ENCODE results near the gene P4HA2. TPM values are rescaled to one million over a fixed set of nuclear protein-coding genes. Genes with fewer than 3 reads are reported as not detected.

P4HA2 gene
- total RNA-seq, 1 experiment from 2014 or later: 5.4 TPM

- Histone ChIP-seq H3K27me3 (ENCODE audit: control insufficient read depth, insufficient read depth, low read length) (0 out of 2 replicates have a peak, but pooled peaks cover 2% of the 10 kb centered on the region), H3K36me3 (replicated peaks; ENCODE audit: control insufficient read depth, insufficient read depth, low read length) (no peaks in the 10 kb centered on the region), H3K4me3 (ENCODE audit: insufficient read depth, low read depth, low read length) (no peak overlapping the region)
- DNase-seq: no peak
Observed at GRCh38 chr5:132243366-132243977, 15.8 kb upstream of the P4HA2 start.

- Histone ChIP-seq H3K4me3 (ENCODE audit: insufficient read depth, low read depth, low read length) (no peak overlapping the region), H3K27me3 (ENCODE audit: control insufficient read depth, insufficient read depth, low read length) (0 out of 2 replicates have a peak, but pooled peaks cover 2% of the 10 kb centered on the region), H3K36me3 (replicated peaks; ENCODE audit: control insufficient read depth, insufficient read depth, low read length) (no peaks in the 10 kb centered on the region)
- no peak for DNase-seq
Observed at GRCh38 chr5:132239776-132240175, 12.1 kb upstream of the P4HA2 start.

DNA sequence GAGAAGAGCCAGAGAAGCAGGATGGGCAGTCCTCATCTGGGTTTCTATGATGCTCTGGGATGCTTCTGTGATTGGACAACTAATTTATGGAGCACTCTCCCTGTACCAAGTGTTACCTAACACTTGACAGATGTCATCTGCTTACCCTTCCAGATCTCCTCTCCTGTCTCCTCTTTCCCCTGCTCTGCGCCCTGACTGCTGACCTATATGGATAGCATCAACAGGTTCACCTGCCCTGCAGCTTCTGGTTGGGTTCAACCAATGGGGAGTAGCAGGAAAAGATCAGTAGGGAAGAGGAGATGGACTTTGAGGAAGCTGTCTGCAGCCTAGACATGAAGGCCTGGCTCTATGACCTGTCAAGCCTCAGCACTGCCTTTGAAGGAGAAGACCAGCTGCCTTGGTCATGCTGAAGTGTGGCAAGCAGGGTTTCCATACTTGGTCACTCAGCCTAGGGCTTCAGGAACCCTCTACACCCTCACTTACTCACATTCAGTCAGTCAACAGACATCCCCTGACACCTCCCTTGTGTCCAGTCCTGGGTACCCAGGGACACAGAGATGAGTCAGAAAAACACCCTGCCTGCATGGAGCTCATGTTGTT is 11.3 kb upstream of the P4HA2 start:
- Histone ChIP-seq H3K36me3 (replicated peaks; ENCODE audit: control insufficient read depth, insufficient read depth, low read length) (no peaks in the 10 kb centered on the region), H3K27me3 (ENCODE audit: control insufficient read depth, insufficient read depth, low read length) (0 out of 2 replicates have a peak, but pooled peaks cover 2% of the 10 kb centered on the region), H3K4me3 (ENCODE audit: insufficient read depth, low read depth, low read length) (no peak overlapping the region)
- DNase-seq: no peak

DNA sequence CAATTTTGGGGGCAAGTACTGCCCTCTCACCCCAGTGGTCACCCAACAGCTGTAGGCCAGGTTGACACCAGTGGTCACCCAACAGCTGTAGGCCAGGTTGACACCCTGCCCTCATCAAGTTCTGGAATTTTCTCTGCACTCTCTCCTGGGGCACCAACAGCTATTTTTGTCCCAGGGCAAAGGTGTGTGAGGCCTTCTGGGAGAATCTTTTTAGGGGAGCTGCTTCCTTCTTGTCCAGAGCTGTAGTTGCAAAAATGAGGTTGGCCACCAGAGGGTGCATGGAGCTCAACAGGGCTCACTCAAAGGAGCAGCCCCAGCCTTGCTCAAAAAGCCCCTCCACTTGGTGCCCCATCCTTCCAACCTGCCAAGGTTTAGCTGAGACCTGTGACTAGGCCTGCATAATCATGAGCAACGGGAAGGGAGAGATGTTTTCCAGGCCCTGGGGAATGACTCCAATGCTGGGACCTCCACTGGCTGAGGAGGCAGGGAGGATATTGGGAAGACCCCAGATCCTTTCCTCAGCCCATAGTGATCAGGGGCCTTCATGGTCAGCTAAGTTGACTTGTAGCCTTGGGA is 10.6 kb upstream of the P4HA2 start:
- Histone ChIP-seq H3K4me3 (ENCODE audit: insufficient read depth, low read depth, low read length) (no peak overlapping the region), H3K36me3 (replicated peaks; ENCODE audit: control insufficient read depth, insufficient read depth, low read length) (no peaks in the 10 kb centered on the region), H3K27me3 (ENCODE audit: control insufficient read depth, insufficient read depth, low read length) (0 out of 2 replicates have a peak, but pooled peaks cover 2% of the 10 kb centered on the region)
- DNase-seq: peak; percentile 69

- no peak for DNase-seq
- H3K27me3 ChIP-seq (ENCODE audit: control insufficient read depth, insufficient read depth, low read length): 0 out of 2 replicates have a peak, but pooled peaks cover 2% of the 10 kb centered on the region
- no peak overlapping the region for H3K4me3 ChIP-seq (ENCODE audit: insufficient read depth, low read depth, low read length)
- no peaks in the 10 kb centered on the region for H3K36me3 ChIP-seq (replicated peaks; ENCODE audit: control insufficient read depth, insufficient read depth, low read length)
Observed at GRCh38 chr5:132237670-132238069, 10.0 kb upstream of the P4HA2 start.

DNA sequence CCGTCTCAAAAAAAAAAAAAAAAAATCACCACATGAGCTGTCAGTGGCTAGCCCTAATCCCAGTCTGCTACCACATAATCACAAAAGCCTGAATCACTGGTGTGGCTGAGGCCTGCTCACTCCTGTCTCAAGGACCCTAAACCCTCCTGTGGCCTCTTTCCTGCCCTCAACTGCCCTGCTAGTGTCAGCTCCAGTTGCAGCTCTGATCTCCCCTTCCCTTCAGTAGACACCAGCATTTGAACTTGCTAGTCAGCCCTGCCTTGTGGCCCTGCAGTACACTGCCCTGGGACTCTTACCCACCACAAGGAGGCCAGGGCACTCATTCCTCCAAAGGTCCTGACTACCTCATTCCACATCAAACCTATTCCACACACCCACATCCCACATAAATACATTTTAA is 9.5 kb upstream of the P4HA2 start:
- H3K4me3 ChIP-seq (ENCODE audit: insufficient read depth, low read depth, low read length): no peak overlapping the region
- 0 out of 2 replicates have a peak, but pooled peaks cover 2% of the 10 kb centered on the region for H3K27me3 ChIP-seq (ENCODE audit: control insufficient read depth, insufficient read depth, low read length)
- H3K36me3 ChIP-seq (replicated peaks; ENCODE audit: control insufficient read depth, insufficient read depth, low read length): no peaks in the 10 kb centered on the region
- DNase-seq: no peak

GRCh38 chr5:132235340-132235739 is 7.7 kb upstream of the P4HA2 start:
- no peaks in the 10 kb centered on the region for H3K36me3 ChIP-seq (replicated peaks; ENCODE audit: control insufficient read depth, insufficient read depth, low read length)
- H3K4me3 ChIP-seq (ENCODE audit: insufficient read depth, low read depth, low read length): no peak overlapping the region
- 0 out of 2 replicates have a peak, but pooled peaks cover 2% of the 10 kb centered on the region for H3K27me3 ChIP-seq (ENCODE audit: control insufficient read depth, insufficient read depth, low read length)
- DNase-seq: no peak

DNA sequence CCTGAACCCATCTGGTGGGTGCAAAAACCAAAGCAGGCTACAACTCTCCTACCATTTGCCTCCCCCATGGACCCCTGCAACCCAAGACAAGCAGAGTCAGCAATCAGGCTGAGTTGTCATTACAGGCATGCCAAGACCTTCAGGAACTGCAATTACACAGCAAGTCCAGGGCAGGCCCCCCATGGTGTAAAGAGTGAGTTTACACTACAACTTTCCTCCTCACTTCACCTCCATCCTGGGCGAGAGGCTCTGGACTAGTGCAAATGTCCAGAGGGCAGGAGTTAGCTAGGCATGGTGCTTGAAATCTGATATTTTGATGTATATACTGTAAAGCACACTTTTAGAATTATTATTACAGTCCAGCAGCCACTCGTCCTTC is 7.0 kb upstream of the P4HA2 start:
- H3K36me3 ChIP-seq (replicated peaks; ENCODE audit: control insufficient read depth, insufficient read depth, low read length): no peaks in the 10 kb centered on the region
- H3K27me3 ChIP-seq (ENCODE audit: control insufficient read depth, insufficient read depth, low read length): peaks cover 2% of the 10 kb centered on the region; the same call in 1 of the 2 replicates
- DNase-seq: no peak
- H3K4me3 ChIP-seq (ENCODE audit: insufficient read depth, low read depth, low read length): no peak overlapping the region

DNA sequence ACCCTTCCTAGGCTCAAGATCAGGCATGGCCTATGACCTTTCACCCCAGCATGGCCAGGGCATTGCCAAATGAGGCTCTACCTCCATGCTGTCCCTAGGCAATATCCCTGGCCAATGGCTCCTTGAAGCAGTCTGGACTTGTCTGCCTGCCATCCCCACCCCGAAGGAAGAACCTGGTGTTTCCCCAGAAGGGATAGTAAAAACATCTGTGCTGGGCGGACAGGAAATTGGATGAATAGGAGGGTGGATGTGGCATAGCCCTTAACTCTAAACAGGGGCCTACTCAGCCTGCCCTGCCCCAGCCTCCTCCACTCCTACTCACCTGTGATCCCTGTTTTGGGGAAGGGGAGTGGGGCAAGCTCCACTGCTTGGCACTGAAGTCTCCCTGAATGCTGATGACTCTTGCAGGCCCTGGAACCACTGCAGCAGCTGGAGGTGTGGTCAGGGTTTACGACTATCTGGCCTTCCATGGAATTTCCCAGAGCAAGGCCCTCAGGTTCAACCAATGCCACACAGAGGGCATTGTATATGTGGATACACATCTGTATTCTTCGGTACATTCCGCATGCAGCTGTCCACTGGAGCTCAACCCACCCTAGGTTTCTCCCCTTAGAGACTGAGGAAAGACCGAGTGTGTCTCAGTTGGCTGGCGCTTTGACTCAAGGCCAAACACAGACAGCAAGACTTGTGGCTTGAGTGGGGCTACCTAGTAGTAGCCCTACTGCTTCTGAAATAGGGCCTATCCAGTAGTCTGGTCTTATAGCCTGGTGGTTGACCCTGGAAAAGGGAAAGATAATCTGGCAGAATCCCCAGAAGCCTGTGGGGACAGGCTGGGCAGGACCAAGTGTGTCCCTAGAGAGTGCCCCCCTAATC is 6.4 kb upstream of the P4HA2 start:
- H3K27me3 ChIP-seq (ENCODE audit: control insufficient read depth, insufficient read depth, low read length): peaks cover under 1% of the 10 kb centered on the region; the same call in 1 of the 2 replicates
- H3K36me3 ChIP-seq (replicated peaks; ENCODE audit: control insufficient read depth, insufficient read depth, low read length): no peaks in the 10 kb centered on the region
- no peak overlapping the region for H3K4me3 ChIP-seq (ENCODE audit: insufficient read depth, low read depth, low read length)
- DNase-seq: no peak

GRCh38 chr5:132233081-132233480 is 5.4 kb upstream of the P4HA2 start:
- Histone ChIP-seq H3K27me3 (ENCODE audit: control insufficient read depth, insufficient read depth, low read length) (peaks cover 6% of the 10 kb centered on the region), H3K4me3 (ENCODE audit: insufficient read depth, low read depth, low read length) (no peak overlapping the region), H3K36me3 (replicated peaks; ENCODE audit: control insufficient read depth, insufficient read depth, low read length) (no peaks in the 10 kb centered on the region)
- no peak for DNase-seq

DNA sequence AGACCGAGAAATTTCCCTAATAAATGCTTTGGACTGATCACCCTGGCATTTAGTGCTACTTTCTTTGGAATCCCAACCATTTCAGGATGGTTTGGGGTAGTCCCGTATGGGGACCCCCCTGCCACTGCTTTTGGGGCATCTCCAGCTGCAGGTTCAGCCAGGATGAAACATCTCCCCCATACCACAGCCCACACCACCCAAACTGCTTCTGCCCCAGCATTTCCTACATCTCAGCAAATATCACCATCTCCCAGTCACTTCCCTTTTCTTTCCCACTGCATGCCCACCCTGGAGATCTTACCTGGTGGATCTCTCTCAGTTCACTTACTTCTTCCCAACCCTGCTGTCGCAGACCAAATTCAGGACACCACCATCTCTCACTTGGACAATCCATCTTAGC is 4.8 kb upstream of the P4HA2 start:
- no peak for DNase-seq
- H3K27me3 ChIP-seq (ENCODE audit: control insufficient read depth, insufficient read depth, low read length): peaks cover 7% of the 10 kb centered on the region
- no peak overlapping the region for H3K4me3 ChIP-seq (ENCODE audit: insufficient read depth, low read depth, low read length)
- H3K36me3 ChIP-seq (replicated peaks; ENCODE audit: control insufficient read depth, insufficient read depth, low read length): no peaks in the 10 kb centered on the region

GRCh38 chr5:132230871-132231270 is 3.2 kb upstream of the P4HA2 start:
- no peak for DNase-seq
- H3K27me3 ChIP-seq (ENCODE audit: control insufficient read depth, insufficient read depth, low read length): peaks cover 16% of the 10 kb centered on the region
- no peaks in the 10 kb centered on the region for H3K36me3 ChIP-seq (replicated peaks; ENCODE audit: control insufficient read depth, insufficient read depth, low read length)
- no peak overlapping the region for H3K4me3 ChIP-seq (ENCODE audit: insufficient read depth, low read depth, low read length)

- H3K36me3 ChIP-seq (replicated peaks; ENCODE audit: control insufficient read depth, insufficient read depth, low read length): no peaks in the 10 kb centered on the region
- DNase-seq: no peak
- H3K4me3 ChIP-seq (ENCODE audit: insufficient read depth, low read depth, low read length): no peak overlapping the region
- peaks cover 18% of the 10 kb centered on the region for H3K27me3 ChIP-seq (ENCODE audit: control insufficient read depth, insufficient read depth, low read length)
Observed at GRCh38 chr5:132229236-132229635, 1.6 kb upstream of the P4HA2 start.

DNA sequence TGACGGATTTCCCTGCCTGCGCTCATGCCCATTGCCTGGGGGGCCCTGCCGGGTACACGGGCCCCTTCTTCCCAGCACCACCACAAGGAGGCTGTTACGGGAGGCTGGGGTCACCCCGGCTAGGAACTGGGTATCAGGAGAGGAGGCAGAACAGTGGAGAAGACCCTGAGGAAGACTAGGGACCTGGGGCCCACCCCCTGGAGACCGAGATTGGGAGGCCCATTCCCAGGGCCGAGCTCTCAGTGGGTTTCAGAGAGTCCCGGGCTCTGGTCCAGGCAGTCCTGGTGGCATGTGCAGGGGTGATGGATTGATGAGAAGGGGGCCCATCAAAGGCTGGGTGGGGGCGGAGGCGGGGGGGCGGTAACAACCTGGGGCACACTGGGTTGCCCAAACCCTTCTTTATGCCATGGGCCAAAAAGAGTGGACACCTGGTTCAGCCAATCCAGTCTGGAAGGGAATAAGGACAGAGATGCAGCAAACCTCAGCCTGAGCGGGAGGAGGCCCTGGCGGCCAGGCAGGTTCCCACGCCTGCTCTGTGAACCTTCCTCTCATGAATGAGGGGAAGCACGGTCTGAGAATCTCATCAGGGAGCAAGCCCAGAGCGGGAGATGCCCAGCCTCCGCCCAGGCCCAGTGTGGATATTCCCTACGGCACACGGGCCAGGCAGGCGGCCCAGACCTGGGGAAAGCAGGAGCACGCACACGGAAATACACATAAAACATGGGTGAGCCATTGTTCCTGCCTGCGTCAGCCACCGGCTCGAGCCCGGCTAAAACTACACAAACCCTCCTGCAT is 785 bp upstream of the P4HA2 start:
- H3K27me3 ChIP-seq (ENCODE audit: control insufficient read depth, insufficient read depth, low read length): peaks cover 18% of the 10 kb centered on the region
- peak; percentile 60 for DNase-seq
- peak overlapping the region; percentile 61 for H3K4me3 ChIP-seq (ENCODE audit: insufficient read depth, low read depth, low read length)
- no peaks in the 10 kb centered on the region for H3K36me3 ChIP-seq (replicated peaks; ENCODE audit: control insufficient read depth, insufficient read depth, low read length)
